ENCODE data around the gene TMEM271.

Gene TMEM271

DNA sequence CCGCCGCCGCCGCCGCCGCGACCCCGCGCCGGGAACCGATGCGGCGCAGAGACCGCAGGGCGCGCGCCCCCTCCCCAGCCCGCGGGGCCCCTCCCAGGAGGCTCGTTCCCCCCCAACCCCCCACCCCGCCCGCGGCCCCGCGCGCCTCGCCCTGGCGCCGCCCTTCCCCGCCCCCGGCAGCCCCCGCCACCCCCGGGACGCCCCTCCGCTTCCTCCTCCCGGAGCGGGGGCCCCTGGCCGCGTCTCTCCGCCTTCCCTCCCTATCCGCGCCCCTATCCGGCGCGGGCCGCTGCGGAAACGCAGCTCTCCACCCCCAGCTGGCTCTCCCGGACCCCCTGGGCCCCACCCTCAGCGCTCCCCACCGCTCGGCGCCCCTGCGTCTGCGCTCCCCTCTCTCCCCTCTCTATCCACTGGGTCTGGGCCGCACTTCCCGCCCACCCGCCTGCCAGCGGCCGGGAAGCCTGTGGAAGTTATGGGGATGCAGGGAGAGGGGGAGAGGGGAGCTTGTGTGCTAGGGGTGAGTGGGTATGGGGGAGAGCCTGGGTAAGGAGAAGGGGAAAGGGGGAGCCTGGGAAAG lies at the start of gene TMEM271:
TMEM271 (minus strand) TSS at position 51 of the 577 bp plus-strand sequence. CDS start 233 bp downstream, outside the sequence.
- H3K9me3 ChIP-seq (ENCODE audit: insufficient read depth, low read length), result peaks cover 5% of the 10 kb centered on the region; the same call in 1 of the 2 replicates
- H3K4me1 ChIP-seq (ENCODE audit: low read length), result peaks cover 38% of the 10 kb centered on the region
- H3K4me2 ChIP-seq (ENCODE audit: low read length), result no peak within 1 kb of the TSS
- H3K27ac ChIP-seq (ENCODE audit: low read length), result no peak within 1 kb of the TSS
- no peaks in the 10 kb centered on the region for H3K79me2 ChIP-seq (ENCODE audit: low read length)
- H3K27me3 ChIP-seq (ENCODE audit: low read depth, low read length), result no peaks in the 10 kb centered on the region
- no peak within 1 kb of the TSS for H3K4me3 ChIP-seq (ENCODE audit: low read length)
- H3K36me3 ChIP-seq (replicated peaks; ENCODE audit: low read depth, low read length), result peaks cover 4% of the 10 kb centered on the region
- TF ChIP-seq EZH2phosphoT487 (IDR thresholded peaks at IDR 0.05; ENCODE audit: low read depth), result no peak
- TF ChIP-seq, protein P1, sequence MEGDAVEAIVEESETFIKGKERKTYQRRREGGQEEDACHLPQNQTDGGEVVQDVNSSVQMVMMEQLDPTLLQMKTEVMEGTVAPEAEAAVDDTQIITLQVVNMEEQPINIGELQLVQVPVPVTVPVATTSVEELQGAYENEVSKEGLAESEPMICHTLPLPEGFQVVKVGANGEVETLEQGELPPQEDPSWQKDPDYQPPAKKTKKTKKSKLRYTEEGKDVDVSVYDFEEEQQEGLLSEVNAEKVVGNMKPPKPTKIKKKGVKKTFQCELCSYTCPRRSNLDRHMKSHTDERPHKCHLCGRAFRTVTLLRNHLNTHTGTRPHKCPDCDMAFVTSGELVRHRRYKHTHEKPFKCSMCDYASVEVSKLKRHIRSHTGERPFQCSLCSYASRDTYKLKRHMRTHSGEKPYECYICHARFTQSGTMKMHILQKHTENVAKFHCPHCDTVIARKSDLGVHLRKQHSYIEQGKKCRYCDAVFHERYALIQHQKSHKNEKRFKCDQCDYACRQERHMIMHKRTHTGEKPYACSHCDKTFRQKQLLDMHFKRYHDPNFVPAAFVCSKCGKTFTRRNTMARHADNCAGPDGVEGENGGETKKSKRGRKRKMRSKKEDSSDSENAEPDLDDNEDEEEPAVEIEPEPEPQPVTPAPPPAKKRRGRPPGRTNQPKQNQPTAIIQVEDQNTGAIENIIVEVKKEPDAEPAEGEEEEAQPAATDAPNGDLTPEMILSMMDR (IDR thresholded peaks at IDR 0.05; ENCODE audit: low read depth, low read length), result no peak
- no peak within 1 kb of the TSS for H2AFZ ChIP-seq (ENCODE audit: low read depth, low read length)
- H3K9ac ChIP-seq (ENCODE audit: low read length), result no peak within 1 kb of the TSS
- no peaks in the 10 kb centered on the region for H4K20me1 ChIP-seq (ENCODE audit: insufficient read depth, low read length)

DNA sequence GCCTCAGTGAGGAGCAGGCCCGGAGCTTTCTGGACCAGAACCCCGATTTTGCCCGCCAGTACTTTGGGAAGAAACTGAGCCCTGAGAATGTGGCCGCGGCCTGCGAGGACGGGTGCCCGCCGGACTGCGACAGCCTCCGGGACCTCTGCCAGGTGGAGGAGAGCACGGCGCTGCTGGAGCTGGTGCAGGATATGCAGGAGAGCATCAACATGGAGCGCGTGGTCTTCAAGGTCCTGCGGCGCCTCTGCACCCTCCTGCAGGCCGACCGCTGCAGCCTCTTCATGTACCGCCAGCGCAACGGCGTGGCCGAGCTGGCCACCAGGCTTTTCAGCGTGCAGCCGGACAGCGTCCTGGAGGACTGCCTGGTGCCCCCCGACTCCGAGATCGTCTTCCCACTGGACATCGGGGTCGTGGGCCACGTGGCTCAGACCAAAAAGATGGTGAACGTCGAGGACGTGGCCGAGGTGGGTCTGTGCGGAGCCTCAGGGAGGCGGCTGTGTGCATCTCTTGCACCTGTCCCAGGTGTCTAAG lies 49.6 kb upstream of the TMEM271 start:
- H3K4me2 ChIP-seq (ENCODE audit: low read length), result no peak overlapping the region

GRCh38 chr4:624705-625590 lies 48.9 kb upstream of the TMEM271 start, which contains the start of gene PDE6B:
PDE6B (plus strand) TSS chr4:625573; CDS start chr4:625627, 54 bp downstream.
- Histone ChIP-seq H3K4me3 (ENCODE audit: low read length) (no peak within 1 kb of the TSS), H3K9me3 (ENCODE audit: insufficient read depth, low read length) (no peaks in the 10 kb centered on the region), H3K79me2 (ENCODE audit: low read length) (no peaks in the 10 kb centered on the region), H3K4me1 (ENCODE audit: low read length) (no peaks in the 10 kb centered on the region), H3K9ac (ENCODE audit: low read length) (no peak within 1 kb of the TSS), H3K4me2 (ENCODE audit: low read length) (no peak within 1 kb of the TSS), H4K20me1 (ENCODE audit: insufficient read depth, low read length) (no peaks in the 10 kb centered on the region), H3K27ac (ENCODE audit: low read length) (no peak within 1 kb of the TSS), H3K36me3 (replicated peaks; ENCODE audit: low read depth, low read length) (no peaks in the 10 kb centered on the region), H2AFZ (ENCODE audit: low read depth, low read length) (no peak within 1 kb of the TSS), H3K27me3 (ENCODE audit: low read depth, low read length) (no peaks in the 10 kb centered on the region)
- no peak for TF ChIP-seq EZH2phosphoT487 (IDR thresholded peaks at IDR 0.05; ENCODE audit: low read depth)
- TF ChIP-seq, protein P1 (IDR thresholded peaks at IDR 0.05; ENCODE audit: low read depth, low read length), result no peak

More for the DNA sequence above, 49.6 kb upstream of the TMEM271 start:
- Histone ChIP-seq H4K20me1 (ENCODE audit: insufficient read depth, low read length) (no peaks in the 10 kb centered on the region), H3K4me3 (ENCODE audit: low read length) (no peak overlapping the region), H3K36me3 (replicated peaks; ENCODE audit: low read depth, low read length) (no peaks in the 10 kb centered on the region), H3K27ac (ENCODE audit: low read length) (no peak overlapping the region), H3K4me1 (ENCODE audit: low read length) (no peaks in the 10 kb centered on the region), H2AFZ (ENCODE audit: low read depth, low read length) (no peak overlapping the region), H3K27me3 (ENCODE audit: low read depth, low read length) (no peaks in the 10 kb centered on the region), H3K9me3 (ENCODE audit: insufficient read depth, low read length) (no peaks in the 10 kb centered on the region), H3K9ac (ENCODE audit: low read length) (no peak overlapping the region), H3K79me2 (ENCODE audit: low read length) (no peaks in the 10 kb centered on the region)
- TF ChIP-seq, protein P1 (IDR thresholded peaks at IDR 0.05; ENCODE audit: low read depth, low read length), result no peak
- TF ChIP-seq EZH2phosphoT487 (IDR thresholded peaks at IDR 0.05; ENCODE audit: low read depth), result no peak

Data from OCI-LY3 (cell line).